GOT3 (cell line): Measurements from ENCODE around the gene TASP1.

ENCODE experiments used
- DNase-seq: peaks from one replicate; lab custom pipeline; 2025; ENCODE audit warnings: mixed read lengths; lab: John Stamatoyannopoulos, UW

The TASP1 gene

DNA sequence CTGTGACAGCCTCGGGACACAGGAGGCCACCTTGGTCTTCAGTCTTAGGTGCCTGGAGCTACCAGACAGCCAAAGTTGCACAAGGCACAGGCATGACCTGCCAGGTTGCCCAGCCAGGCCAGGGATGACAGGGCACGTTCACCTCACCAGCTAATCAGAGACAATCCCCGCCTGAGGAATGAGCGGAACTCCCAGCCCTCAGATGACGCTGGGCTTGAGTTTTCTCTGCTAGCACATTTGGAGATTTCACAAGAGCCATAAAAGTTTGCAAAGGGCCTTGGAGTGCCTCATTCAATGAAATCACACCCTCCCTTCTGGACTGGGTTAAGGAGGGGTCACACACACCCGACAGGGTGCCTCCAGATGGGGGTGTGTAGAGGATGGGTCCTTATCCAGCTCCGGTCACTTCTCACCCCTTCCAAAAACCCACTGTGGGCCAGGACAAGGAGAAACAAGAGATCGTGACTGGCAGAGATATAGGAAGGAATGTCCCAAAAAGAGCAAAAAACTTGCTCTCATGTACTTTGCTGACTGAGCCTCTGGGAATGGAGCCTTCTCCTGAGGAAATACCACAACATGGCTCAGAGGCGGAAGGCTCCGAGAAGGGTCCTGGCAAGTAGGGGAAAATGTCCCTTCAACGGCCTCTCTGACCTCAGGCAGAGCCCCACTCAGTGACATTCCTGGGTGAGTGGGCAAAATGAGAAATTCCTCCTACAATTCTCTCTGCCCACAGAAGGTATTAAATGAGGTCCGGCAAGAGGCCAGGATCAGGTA lies 296.1 kb downstream of the TASP1 start:
- no peak for DNase-seq

DNA sequence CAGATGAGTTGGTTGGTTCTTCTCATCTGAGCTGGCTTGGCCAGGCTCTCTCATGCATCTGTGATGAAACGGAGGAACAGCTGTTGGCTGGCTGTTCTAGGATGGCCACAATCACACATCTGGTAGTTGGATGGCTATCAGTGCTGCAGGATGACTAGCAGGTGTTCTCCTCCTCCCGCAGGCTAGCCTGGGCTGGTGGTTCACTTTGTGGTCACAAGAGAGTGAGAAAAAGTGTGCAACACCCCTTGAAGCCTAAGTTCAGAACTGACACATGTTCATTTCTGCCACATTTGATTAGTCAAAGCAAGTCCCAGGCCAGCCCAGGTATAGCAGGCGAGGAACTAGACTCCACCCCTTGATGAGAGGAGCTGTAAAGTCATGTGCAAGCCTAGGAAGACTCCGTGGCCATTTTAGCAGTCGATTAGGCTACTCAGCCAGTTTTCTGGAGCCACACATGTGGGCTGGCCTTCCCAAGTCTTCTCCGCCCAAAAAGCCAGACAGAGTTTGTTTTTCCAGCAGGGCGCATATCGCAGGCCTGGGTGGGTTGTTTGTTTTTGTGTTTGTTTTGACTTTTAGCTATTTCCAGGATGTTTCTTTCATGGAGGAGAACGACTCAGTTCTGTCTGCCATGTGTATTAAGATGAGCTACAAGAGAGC lies 296.9 kb downstream of the TASP1 start:
- DNase-seq, result no peak

DNA sequence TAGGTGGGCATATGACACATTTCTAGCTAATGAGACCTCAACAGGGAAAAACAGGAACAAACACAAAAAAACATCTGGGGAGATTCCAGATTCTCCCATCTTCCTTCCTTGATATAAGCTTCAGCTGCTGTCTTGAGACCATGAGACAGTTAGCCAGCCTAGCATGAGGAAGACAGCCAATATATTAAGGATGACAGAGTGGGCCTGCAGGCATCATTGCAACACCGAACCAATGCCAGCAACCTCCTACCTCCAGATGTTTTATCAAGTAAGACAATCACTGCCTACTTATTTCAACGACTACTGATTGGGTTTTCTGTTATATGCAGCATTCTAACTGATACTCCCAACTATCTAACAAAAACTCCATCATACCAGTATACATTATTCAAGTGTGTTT lies 298.6 kb downstream of the TASP1 start:
- DNase-seq, result no peak
